ENCODE data around the gene TUB. TPM values are rescaled to one million over a fixed set of nuclear protein-coding genes. Genes with fewer than 3 reads are reported as not detected.

TUB gene
- total RNA-seq, 1 donor from 2014 or later: 2.9 TPM

DNA sequence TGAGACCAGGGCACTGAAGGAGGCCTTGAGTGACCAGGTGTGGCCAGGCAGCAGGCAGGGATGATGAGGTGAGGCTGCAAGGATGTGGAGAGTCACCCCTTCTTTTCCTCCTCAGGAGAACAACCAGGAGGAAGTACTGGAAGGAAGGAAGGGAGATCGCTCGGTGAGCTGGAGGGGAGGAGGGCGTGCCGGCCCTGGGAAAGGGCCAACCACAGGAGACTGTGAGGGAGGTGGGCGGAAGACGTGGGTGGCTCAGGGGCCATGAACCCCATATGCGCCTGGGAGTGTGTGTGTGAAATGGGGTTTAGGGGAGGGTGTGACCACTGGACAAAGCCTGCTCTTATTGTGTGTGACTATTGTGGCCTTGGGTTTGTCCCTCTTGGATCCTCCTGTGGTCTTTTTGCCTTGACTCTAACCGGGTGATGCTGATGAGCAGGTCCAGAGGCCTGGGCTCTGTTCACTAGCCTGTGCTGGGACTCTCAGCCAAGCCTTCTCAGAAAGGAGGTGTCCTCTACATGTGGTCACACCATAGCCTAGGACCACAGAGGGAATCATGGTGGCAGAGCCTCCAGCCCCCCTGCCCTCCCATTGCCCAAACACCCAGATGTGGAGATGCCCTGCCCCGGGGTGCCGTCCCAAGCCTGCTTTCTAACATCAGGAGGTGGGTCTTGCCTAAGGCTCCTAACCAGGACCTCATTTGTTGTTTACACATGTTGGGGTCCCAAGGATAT, 41.3 kb upstream of the TUB start:
- Mint-ChIP-seq H3K9me3 (ENCODE audit: unreplicated experiment) (no peaks in the 10 kb centered on the region), H3K4me1 (ENCODE audit: unreplicated experiment) (peaks cover 14% of the 10 kb centered on the region), H3K27ac (ENCODE audit: unreplicated experiment) (no peak overlapping the region), H3K27me3 (ENCODE audit: unreplicated experiment) (peaks cover 13% of the 10 kb centered on the region), H3K36me3 (ENCODE audit: low read depth, unreplicated experiment) (no peaks in the 10 kb centered on the region), H3K4me3 (ENCODE audit: unreplicated experiment) (no peak overlapping the region)
- TF ChIP-seq, protein P1, sequence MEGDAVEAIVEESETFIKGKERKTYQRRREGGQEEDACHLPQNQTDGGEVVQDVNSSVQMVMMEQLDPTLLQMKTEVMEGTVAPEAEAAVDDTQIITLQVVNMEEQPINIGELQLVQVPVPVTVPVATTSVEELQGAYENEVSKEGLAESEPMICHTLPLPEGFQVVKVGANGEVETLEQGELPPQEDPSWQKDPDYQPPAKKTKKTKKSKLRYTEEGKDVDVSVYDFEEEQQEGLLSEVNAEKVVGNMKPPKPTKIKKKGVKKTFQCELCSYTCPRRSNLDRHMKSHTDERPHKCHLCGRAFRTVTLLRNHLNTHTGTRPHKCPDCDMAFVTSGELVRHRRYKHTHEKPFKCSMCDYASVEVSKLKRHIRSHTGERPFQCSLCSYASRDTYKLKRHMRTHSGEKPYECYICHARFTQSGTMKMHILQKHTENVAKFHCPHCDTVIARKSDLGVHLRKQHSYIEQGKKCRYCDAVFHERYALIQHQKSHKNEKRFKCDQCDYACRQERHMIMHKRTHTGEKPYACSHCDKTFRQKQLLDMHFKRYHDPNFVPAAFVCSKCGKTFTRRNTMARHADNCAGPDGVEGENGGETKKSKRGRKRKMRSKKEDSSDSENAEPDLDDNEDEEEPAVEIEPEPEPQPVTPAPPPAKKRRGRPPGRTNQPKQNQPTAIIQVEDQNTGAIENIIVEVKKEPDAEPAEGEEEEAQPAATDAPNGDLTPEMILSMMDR (IDR thresholded peaks at IDR 0.05; ENCODE audit: unreplicated experiment): no peak
- DNase-seq (ENCODE audit: low spot score): no peak

DNA sequence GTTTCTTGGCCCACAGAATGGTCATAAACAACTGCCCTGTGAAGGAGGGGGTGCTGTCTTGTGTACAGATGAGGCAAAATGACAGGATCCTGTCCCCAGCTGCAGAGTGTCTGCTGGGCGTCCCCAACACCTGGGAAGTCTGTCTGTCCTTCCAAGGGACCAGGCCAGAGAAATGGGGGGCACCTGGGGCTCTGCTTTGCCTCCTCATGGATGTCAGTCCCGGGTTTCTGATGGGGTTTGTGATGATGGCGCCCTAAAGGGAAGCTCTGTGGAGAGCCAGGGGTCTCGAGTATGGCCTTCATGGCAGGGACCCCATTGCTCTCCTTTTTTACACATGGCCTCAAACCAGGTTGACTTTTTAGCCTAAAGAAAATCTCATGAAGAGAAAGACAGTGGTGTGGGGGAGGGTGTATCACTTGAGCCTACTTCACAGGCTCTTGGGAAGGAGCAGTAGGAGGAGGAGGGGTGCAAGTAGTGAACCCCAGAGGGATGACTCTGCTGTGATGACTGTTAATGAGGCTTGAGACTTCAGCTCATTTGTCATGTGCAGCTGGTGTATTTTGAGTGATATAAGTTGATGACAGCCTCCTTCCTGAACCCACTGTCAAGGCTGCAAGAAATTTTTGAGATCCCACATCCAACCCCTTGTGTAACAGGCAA, 40.6 kb upstream of the TUB start:
- Mint-ChIP-seq H3K4me1 (ENCODE audit: unreplicated experiment) (peaks cover 14% of the 10 kb centered on the region), H3K36me3 (ENCODE audit: low read depth, unreplicated experiment) (no peaks in the 10 kb centered on the region), H3K27ac (ENCODE audit: unreplicated experiment) (no peak overlapping the region), H3K9me3 (ENCODE audit: unreplicated experiment) (no peaks in the 10 kb centered on the region), H3K27me3 (ENCODE audit: unreplicated experiment) (peaks cover 13% of the 10 kb centered on the region), H3K4me3 (ENCODE audit: unreplicated experiment) (no peak overlapping the region)
- TF ChIP-seq, protein P1 (IDR thresholded peaks at IDR 0.05; ENCODE audit: unreplicated experiment): no peak
- no peak for DNase-seq (ENCODE audit: low spot score)

- H3K36me3 Mint-ChIP-seq (ENCODE audit: low read depth, unreplicated experiment): no peaks in the 10 kb centered on the region
- no peak overlapping the region for H3K27ac Mint-ChIP-seq (ENCODE audit: unreplicated experiment)
- H3K9me3 Mint-ChIP-seq (ENCODE audit: unreplicated experiment): no peaks in the 10 kb centered on the region
- TF ChIP-seq, protein P1 (IDR thresholded peaks at IDR 0.05; ENCODE audit: unreplicated experiment): no peak
- H3K4me1 Mint-ChIP-seq (ENCODE audit: unreplicated experiment): peaks cover 14% of the 10 kb centered on the region
- peaks cover 13% of the 10 kb centered on the region for H3K27me3 Mint-ChIP-seq (ENCODE audit: unreplicated experiment)
- no peak for DNase-seq (ENCODE audit: low spot score)
- H3K4me3 Mint-ChIP-seq (ENCODE audit: unreplicated experiment): no peak overlapping the region
Measured at GRCh38 chr11:8040921-8041285, 40.1 kb upstream of the TUB start.

DNA sequence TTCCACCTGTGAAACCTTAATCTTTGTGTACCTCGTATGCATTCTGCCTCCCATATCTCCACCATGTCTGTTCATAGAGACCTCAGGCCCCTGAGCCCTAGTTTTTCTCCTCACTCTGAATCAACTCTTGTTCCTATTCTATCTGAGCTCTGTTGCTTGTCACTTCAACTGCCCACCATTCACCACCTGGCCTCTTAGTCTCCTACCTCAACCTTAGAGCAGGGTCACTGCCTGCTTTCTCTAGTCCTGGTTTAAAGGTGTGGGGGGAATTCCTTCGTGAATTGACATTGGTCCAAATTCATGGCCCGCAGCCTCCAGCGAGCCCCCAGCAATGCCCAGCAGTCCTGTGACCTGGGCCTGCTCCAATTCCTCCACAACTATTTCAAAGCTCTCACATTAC, 39.4 kb upstream of the TUB start:
- H3K9me3 Mint-ChIP-seq (ENCODE audit: unreplicated experiment): no peaks in the 10 kb centered on the region
- DNase-seq (ENCODE audit: low spot score): no peak
- H3K4me3 Mint-ChIP-seq (ENCODE audit: unreplicated experiment): no peak overlapping the region
- H3K36me3 Mint-ChIP-seq (ENCODE audit: low read depth, unreplicated experiment): no peaks in the 10 kb centered on the region
- peaks cover 10% of the 10 kb centered on the region for H3K27me3 Mint-ChIP-seq (ENCODE audit: unreplicated experiment)
- TF ChIP-seq, protein P1 (IDR thresholded peaks at IDR 0.05; ENCODE audit: unreplicated experiment): no peak
- peaks cover 11% of the 10 kb centered on the region for H3K4me1 Mint-ChIP-seq (ENCODE audit: unreplicated experiment)
- no peak overlapping the region for H3K27ac Mint-ChIP-seq (ENCODE audit: unreplicated experiment)

GRCh38 chr11:8043756-8044155, 37.3 kb upstream of the TUB start:
- no peaks in the 10 kb centered on the region for H3K27me3 Mint-ChIP-seq (ENCODE audit: unreplicated experiment)
- H3K9me3 Mint-ChIP-seq (ENCODE audit: unreplicated experiment): no peaks in the 10 kb centered on the region
- no peaks in the 10 kb centered on the region for H3K4me1 Mint-ChIP-seq (ENCODE audit: unreplicated experiment)
- DNase-seq (ENCODE audit: low spot score): no peak
- H3K4me3 Mint-ChIP-seq (ENCODE audit: unreplicated experiment): no peak overlapping the region
- H3K27ac Mint-ChIP-seq (ENCODE audit: unreplicated experiment): no peak overlapping the region
- no peaks in the 10 kb centered on the region for H3K36me3 Mint-ChIP-seq (ENCODE audit: low read depth, unreplicated experiment)
- TF ChIP-seq, protein P1 (IDR thresholded peaks at IDR 0.05; ENCODE audit: unreplicated experiment): no peak
